Cardiac fibroblast (primary cell): ENCODE data around the gene RNASEH2C.
A peak's percentile ranks its signal among the peaks of the same experiment; 100 is the strongest.
"Not testable (repeated sequence)": the region's sequence is repeated elsewhere in the genome, so short reads cannot be mapped to it uniquely, and the experiment has no call there.

ENCODE experiments used
- DNase-seq, 2 donors: peaks; one replicate each; pipeline versions ENCODE4 v3.0.0 to v3.0.0-alpha.2; 2010; ENCODE audit warnings: low read depth in 2 of 2
- H3K4me3 ChIP-seq, 2 donors: replicated peaks in 1 of 2; 1 replicate in 1 of 2; 2 replicates in 1 of 2; pipeline ENCODE4 v1.5.1; 2011; ENCODE audit warnings: low read depth in 2 of 2, low read length in 2 of 2, mild to moderate bottlenecking in 2 of 2, moderate library complexity in 1 of 2
- TF ChIP-seq, protein P1 (sequence below): IDR thresholded peaks from one replicate; pipeline ENCODE4 v1.5.1; 2011; ENCODE audit warnings: low read depth, mild to moderate bottlenecking, low read length, inconsistent platforms

RNASEH2C gene

DNA sequence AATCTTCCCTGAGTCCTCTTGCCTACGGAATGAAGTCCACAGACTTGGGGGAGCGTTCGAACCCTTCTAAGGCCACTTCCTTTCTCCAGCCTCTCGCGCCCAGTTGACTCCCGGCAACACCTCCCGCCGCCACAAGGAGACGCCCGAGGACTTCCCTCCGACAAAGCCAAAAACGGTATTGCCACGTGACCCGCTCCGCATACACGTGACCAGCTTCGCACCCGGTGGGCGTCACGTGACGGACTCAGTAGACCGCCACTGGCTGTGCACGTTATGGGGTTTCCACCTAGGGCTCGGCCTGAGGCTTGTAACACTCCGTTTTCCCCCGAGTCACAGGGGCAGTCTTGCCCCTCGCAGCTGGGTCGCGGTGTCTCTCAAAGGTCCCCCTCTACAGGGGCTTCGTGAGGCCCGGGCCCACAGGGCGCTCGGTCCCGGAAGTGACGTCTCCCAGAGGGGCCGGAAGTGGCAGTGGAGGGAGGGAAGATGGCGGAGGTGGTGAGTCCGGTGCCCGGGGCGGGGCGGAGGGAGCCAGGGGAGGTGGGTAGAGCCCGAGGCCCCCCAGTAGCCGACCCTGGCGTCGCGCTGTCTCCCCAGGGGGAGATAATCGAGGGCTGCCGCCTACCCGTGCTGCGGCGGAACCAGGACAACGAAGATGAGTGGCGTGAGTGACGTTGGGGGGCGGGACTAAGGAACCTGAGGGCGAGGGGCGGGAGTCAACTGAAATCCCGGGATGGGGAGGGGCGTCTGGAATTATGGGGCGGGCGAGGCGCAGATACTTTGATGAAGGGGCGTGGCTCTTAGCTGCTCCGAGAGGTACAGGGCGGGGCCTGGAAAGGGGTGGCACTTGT lies 8.6 kb downstream of the RNASEH2C start, which contains the start of gene KAT5:
Gene KAT5 (plus strand): TSS at position 468 of the 848 bp plus-strand sequence. CDS start 16 bp downstream, at position 484.
- TF ChIP-seq, protein P1, sequence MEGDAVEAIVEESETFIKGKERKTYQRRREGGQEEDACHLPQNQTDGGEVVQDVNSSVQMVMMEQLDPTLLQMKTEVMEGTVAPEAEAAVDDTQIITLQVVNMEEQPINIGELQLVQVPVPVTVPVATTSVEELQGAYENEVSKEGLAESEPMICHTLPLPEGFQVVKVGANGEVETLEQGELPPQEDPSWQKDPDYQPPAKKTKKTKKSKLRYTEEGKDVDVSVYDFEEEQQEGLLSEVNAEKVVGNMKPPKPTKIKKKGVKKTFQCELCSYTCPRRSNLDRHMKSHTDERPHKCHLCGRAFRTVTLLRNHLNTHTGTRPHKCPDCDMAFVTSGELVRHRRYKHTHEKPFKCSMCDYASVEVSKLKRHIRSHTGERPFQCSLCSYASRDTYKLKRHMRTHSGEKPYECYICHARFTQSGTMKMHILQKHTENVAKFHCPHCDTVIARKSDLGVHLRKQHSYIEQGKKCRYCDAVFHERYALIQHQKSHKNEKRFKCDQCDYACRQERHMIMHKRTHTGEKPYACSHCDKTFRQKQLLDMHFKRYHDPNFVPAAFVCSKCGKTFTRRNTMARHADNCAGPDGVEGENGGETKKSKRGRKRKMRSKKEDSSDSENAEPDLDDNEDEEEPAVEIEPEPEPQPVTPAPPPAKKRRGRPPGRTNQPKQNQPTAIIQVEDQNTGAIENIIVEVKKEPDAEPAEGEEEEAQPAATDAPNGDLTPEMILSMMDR: peak; percentile 99
- peak; percentile 99 for DNase-seq
- H3K4me3 ChIP-seq: peak within 1 kb of the TSS; percentile 77 to 78

DNA sequence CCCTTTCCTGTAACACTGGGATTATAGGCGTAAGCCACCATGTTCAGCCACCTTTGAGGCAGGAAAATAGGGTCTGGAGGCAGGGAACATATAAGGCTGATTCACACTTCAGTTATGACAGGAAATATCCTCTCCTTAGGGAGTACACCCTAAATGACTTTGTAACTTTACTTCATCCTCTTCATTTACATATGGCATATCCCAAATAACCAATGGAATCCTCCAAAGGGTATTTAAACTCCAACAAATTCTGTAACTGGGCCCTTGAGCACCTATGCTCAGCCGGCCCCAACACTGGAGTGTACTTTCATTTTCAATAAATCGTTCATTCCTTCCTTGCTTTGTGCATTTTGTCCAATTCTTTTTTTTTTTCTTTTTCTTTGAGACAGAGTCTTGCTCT lies 10.2 kb downstream of the RNASEH2C start:
- DNase-seq: peak in 1 of 2 donors; percentile 40
- TF ChIP-seq, protein P1: no peak
- H3K4me3 ChIP-seq: no peak overlapping the region

DNA sequence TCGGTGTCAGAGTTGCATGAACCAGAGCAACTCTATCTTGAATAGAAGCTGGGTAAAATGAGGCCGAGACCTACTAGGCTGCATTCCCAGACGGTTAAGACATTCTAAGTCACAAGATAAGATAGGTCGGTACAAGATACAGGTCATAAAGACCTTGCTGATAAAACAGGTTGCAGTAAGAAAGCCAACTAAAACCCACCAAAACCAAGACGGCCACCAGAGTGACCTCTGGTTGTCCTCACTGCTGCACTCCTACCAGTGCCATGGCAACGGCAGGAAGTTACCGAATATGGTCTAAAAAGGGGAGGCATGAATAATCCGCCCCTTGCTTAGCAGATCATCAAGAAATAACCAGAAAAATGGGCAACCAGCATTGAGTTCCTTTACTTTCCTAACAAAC lies 10.9 kb downstream of the RNASEH2C start:
- H3K4me3 ChIP-seq: no peak overlapping the region
- peak; percentile 33 to 44 for DNase-seq
- TF ChIP-seq, protein P1: no peak

DNA sequence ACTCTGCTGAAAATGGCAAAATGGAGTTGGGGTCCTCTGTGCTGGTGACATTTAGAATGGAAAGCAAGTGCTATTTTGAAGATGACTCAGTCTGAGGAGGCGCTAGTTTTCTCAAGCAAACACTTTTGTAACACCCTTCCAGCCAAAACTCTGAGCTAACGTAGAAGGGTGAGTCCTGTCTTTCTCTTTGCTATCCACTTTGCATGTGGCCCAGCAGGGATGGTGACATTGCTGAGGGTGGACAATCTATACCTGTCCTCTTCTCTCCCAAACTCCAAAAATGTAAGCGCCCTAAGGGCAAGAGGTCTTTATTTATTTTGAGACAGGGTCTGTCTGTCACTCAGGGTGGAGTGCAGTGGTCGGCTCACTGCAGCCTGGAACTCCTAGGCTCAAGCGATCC lies 12.1 kb downstream of the RNASEH2C start:
- TF ChIP-seq, protein P1: no peak
- no peak for DNase-seq
- no peak overlapping the region for H3K4me3 ChIP-seq

DNA sequence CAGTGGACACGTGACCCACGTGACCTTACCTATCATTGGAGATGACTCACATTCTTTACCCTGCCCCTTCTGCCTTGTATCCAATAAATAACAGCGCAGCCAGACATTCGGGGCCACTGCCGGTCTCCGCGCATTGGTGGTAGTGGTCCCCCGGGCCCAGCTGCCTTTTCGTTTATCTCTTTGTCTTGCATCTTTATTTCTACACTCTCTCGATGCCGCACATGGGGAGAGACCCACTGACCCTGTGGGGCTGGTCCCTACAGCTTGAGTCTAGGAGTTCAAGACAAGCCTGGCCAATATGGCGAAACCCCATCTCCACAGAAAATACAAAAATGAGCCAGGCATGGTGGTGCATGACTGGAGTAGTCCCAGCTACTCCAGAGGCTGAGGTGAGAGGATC lies 13.6 kb downstream of the RNASEH2C start:
- not testable (repeated sequence) for DNase-seq

DNA sequence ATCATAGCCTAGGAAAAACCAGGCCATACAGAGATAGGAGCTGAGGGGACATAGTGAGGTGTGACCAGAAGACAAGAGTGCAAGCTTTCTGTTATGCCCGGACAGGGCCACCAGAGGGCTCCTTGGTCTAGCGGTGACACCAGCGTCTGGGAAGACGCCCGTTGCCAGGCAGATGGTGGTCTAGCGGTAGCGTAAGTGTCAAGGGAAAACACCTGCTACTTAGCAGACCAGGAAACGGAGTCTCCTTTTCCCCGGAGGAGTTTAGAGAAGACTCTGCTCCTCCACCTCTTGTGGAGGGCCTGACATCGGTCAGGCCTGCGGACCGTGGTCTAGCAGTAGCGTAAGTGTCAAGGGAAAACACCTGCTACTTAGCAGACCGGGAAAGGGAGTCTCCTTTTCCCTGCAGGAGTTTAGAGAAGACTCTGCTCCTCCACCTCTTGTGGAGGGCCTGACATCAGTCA lies 14.3 kb downstream of the RNASEH2C start:
- DNase-seq: peak; percentile 50 to 56
- not testable (repeated sequence) for H3K4me3 ChIP-seq
- TF ChIP-seq, protein P1: peak; percentile 37

More for the DNA sequence above, 13.6 kb downstream of the RNASEH2C start:
- H3K4me3 ChIP-seq: not testable (repeated sequence)

DNA sequence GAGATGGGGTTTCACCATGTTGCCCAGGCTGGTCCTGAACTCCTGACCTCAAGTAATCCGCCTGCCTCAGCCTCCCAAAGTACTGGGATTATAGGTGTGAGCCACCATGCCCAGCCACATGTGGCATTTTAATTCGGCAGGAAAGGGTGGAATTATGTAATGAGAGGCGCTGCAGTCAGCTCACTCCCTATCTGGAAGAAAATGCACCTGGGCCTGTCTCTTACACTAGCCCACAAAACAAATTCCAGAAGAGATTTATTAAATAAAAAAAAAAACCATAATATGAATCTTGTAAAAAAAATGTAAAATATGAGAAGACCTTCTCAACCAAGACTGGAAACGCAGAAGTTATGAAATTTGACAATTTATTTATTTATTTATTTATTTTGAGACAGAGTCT lies 16.8 kb downstream of the RNASEH2C start:
- no peak for DNase-seq
- no peak overlapping the region for H3K4me3 ChIP-seq
- TF ChIP-seq, protein P1: no peak
